Kidney epithelial cell (primary cell): ENCODE measurements around the gene RSBN1. TPM values are rescaled to one million over a fixed set of nuclear protein-coding genes. Genes with fewer than 3 reads are reported as not detected.

Source experiments
- DNase-seq: peaks from one replicate; pipeline ENCODE4 v3.0.0-alpha.2; 2010; ENCODE audit warnings: low read depth
- H3K27me3 ChIP-seq: 2 replicates; pipeline ENCODE4 v1.6.0; 2011; ENCODE audit warnings: low read length; ENCODE audit not compliant: control insufficient read depth, insufficient read depth
- H3K36me3 ChIP-seq: 2 replicates; pipeline ENCODE4 v1.5.1; 2011; ENCODE audit warnings: low read length; ENCODE audit not compliant: control insufficient read depth, insufficient read depth
- H3K4me3 ChIP-seq: 2 replicates; pipeline ENCODE4 v1.5.1; 2011; ENCODE audit warnings: low read depth, mild to moderate bottlenecking, control low read depth, low read length
- CTCF ChIP-seq: IDR thresholded peaks from 2 replicates; pipeline ENCODE4 v1.5.1; 2011; ENCODE audit warnings: mild to moderate bottlenecking, moderate library complexity, low read length, control low read depth, inconsistent platforms; ENCODE audit not compliant: insufficient read depth, poor library complexity, severe bottlenecking
- total RNA-seq: library from RNA; depleted of rRNA; stranded (reverse); fragments of >200 nt; gene quantifications from 2 replicates; pipeline ENCODE4 v1.2.3, GENCODE V29; 2015

RSBN1 gene
- total RNA-seq, 1 donor from 2014 or later = 10.2 TPM

GRCh38 chr1:113751516-113751915 is 60.8 kb downstream of the RSBN1 start:
- no peak for DNase-seq
- Histone ChIP-seq H3K27me3 (no peaks in the 10 kb centered on the region), H3K4me3 (no peak overlapping the region), H3K36me3 (peaks cover 1% of the 10 kb centered on the region)
- TF ChIP-seq CTCF = no peak

GRCh38 chr1:113751114-113751513 is 61.2 kb downstream of the RSBN1 start:
- H3K4me3 ChIP-seq = no peak overlapping the region
- H3K36me3 ChIP-seq = peaks cover 1% of the 10 kb centered on the region
- no peak for TF ChIP-seq CTCF
- no peak for DNase-seq
- no peaks in the 10 kb centered on the region for H3K27me3 ChIP-seq

- Histone ChIP-seq H3K4me3 (no peak overlapping the region), H3K36me3 (peaks cover 1% of the 10 kb centered on the region), H3K27me3 (no peaks in the 10 kb centered on the region)
- no peak for TF ChIP-seq CTCF
- DNase-seq = no peak
Measured at GRCh38 chr1:113749402-113749801, 62.9 kb downstream of the RSBN1 start.

- TF ChIP-seq CTCF = no peak
- DNase-seq = no peak
- H3K27me3 ChIP-seq = no peaks in the 10 kb centered on the region
- H3K4me3 ChIP-seq = no peak overlapping the region
- no peaks in the 10 kb centered on the region for H3K36me3 ChIP-seq
Measured at GRCh38 chr1:113747376-113747775, 64.9 kb downstream of the RSBN1 start.

- Histone ChIP-seq H3K36me3 (no peaks in the 10 kb centered on the region), H3K4me3 (no peak overlapping the region), H3K27me3 (no peaks in the 10 kb centered on the region)
- TF ChIP-seq CTCF = no peak
- DNase-seq = no peak
Measured at GRCh38 chr1:113745425-113745824, 66.9 kb downstream of the RSBN1 start.

- Histone ChIP-seq H3K36me3 (no peaks in the 10 kb centered on the region), H3K27me3 (no peaks in the 10 kb centered on the region), H3K4me3 (no peak overlapping the region)
- TF ChIP-seq CTCF = no peak
- DNase-seq = no peak
Measured at GRCh38 chr1:113744114-113744513, 68.2 kb downstream of the RSBN1 start.
